ENCODE data around the gene ANKRD16. TPM values are rescaled to one million over a fixed set of nuclear protein-coding genes. Genes with fewer than 3 reads are reported as not detected.

The ANKRD16 gene
- total RNA-seq, 4 donors from 2014 or later: 8.5 to 21.7 (median 17.8) TPM

DNA sequence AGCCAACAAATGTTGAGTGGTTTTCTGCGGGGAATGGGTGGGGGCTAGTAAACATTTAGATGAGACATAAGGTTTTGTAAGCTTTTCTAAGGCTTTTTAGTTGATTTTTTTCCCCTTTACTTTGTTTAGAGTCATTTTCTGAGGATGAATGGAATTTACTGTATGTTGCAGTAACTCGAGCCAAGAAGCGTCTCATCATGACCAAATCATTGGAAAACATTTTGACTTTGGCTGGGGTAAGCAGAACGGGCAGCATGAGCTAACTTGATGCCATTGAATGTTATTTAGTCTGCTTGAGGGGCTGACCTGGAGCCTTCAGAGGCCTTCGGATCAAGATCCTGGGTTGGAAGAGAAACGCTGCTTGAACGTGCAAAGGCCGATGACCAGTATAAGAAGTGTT, 37.6 kb upstream of the ANKRD16 start:
- H3K4me3 ChIP-seq: no peak overlapping the region
- H3K27me3 ChIP-seq: no peaks in the 10 kb centered on the region
- H3K9me3 ChIP-seq: no peaks in the 10 kb centered on the region
- WGBS, 2 donors (ENCODE audit: low coverage in 1 of 2): 68 to 78% methylated on average over 3 to 8 of the region's 8 CpGs
- H3K27ac ChIP-seq: no peak overlapping the region
- H3K36me3 ChIP-seq: peaks cover 2 to 74% (median 37%) of the 10 kb centered on the region in 4 donors
- no peak for DNase-seq
- no peaks in the 10 kb centered on the region for H3K4me1 ChIP-seq
- TF ChIP-seq, protein P1, sequence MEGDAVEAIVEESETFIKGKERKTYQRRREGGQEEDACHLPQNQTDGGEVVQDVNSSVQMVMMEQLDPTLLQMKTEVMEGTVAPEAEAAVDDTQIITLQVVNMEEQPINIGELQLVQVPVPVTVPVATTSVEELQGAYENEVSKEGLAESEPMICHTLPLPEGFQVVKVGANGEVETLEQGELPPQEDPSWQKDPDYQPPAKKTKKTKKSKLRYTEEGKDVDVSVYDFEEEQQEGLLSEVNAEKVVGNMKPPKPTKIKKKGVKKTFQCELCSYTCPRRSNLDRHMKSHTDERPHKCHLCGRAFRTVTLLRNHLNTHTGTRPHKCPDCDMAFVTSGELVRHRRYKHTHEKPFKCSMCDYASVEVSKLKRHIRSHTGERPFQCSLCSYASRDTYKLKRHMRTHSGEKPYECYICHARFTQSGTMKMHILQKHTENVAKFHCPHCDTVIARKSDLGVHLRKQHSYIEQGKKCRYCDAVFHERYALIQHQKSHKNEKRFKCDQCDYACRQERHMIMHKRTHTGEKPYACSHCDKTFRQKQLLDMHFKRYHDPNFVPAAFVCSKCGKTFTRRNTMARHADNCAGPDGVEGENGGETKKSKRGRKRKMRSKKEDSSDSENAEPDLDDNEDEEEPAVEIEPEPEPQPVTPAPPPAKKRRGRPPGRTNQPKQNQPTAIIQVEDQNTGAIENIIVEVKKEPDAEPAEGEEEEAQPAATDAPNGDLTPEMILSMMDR (IDR thresholded peaks at IDR 0.05): no peak
- TF ChIP-seq EP300 (IDR thresholded peaks at IDR 0.05; ENCODE audit: low read depth) (no peak), POLR2A (IDR thresholded peaks at IDR 0.05) (no peak), POLR2AphosphoS5 (IDR thresholded peaks at IDR 0.05) (no peak)
- in situ Hi-C loops (cut with MboI; ENCODE audit: low pct_ligation_motif_present in 1 of 4, low pct_unique_long_range_greater_than_20kb in 1 of 4, low sequenced_read_pairs in 3 of 4): no loop called here
- intact Hi-C loops (cut with DNase I; ENCODE audit: low total_unique reads): no loop called here

DNA sequence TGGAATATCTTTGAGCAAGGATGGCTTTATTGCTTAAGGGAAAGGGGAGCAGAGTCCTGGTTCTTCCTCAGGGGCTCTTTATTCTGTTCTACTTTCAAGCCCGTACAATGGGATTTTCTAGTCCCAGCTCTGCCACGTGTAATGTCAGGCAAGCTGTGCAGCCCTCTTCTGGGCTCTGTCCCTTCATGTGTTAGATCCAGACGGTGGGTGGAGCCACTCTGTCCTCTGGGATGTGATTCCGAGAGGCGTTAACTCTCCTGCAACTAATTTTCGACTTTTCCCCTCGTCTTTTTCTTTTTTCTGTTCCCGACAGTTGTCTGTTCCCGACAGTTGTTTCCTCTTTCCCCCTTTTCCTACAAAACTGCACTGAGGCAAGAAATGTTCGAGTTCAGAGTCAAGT, 35.2 kb upstream of the ANKRD16 start:
- intact Hi-C loops (cut with DNase I; ENCODE audit: low total_unique reads) (no loop called here), in situ Hi-C loops (cut with MboI; ENCODE audit: low pct_ligation_motif_present in 1 of 4, low pct_unique_long_range_greater_than_20kb in 1 of 4, low sequenced_read_pairs in 3 of 4) (no loop called here)
- 87 to 88% methylated on average over 9 to 10 of the region's 10 CpGs for WGBS, 2 donors (ENCODE audit: low coverage in 1 of 2)
- H3K4me1 ChIP-seq: no peaks in the 10 kb centered on the region
- no peak for DNase-seq
- TF ChIP-seq, protein P1 (IDR thresholded peaks at IDR 0.05): no peak
- TF ChIP-seq POLR2A (IDR thresholded peaks at IDR 0.05) (no peak), POLR2AphosphoS5 (IDR thresholded peaks at IDR 0.05) (no peak), EP300 (IDR thresholded peaks at IDR 0.05; ENCODE audit: low read depth) (no peak)
- H3K9me3 ChIP-seq: no peaks in the 10 kb centered on the region
- H3K27me3 ChIP-seq: no peaks in the 10 kb centered on the region
- peaks cover 2 to 90% (median 43%) of the 10 kb centered on the region in 4 donors for H3K36me3 ChIP-seq
- H3K27ac ChIP-seq: no peak overlapping the region
- no peak overlapping the region for H3K4me3 ChIP-seq

DNA sequence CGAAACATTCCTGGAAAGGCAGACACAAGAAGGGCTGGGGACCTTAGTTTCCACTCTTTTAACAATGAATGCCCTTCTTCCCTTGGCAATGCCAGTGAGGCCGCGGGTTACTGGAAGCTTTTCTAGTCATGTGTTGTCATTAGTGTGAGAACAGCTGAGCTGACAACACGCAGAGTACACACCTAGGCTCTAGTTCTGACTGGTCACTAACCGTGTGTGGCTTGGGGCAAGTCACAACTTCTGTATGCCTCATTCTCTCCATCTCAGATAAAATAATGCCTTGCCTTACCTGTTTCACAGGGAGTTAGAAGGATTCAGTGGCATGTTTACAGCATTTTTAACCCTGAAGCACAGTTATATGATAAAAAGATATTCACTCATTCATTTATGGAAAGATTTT, 32.1 kb upstream of the ANKRD16 start:
- intact Hi-C loops (cut with DNase I; ENCODE audit: low total_unique reads) (no loop called here), in situ Hi-C loops (cut with MboI; ENCODE audit: low pct_ligation_motif_present in 1 of 4, low pct_unique_long_range_greater_than_20kb in 1 of 4, low sequenced_read_pairs in 3 of 4) (no loop called here)
- Histone ChIP-seq H3K9me3 (no peaks in the 10 kb centered on the region), H3K27me3 (no peaks in the 10 kb centered on the region), H3K4me1 (no peaks in the 10 kb centered on the region), H3K4me3 (no peak overlapping the region), H3K36me3 (peaks cover 0 to 94% (median 46%) of the 10 kb centered on the region in 4 donors), H3K27ac (no peak overlapping the region)
- 90% methylated on average over 5 of the region's 5 CpGs; no CpG with 5 or more reads in 1 of the 2 donors for WGBS, 2 donors (ENCODE audit: low coverage in 1 of 2)
- no peak for TF ChIP-seq EP300 (IDR thresholded peaks at IDR 0.05; ENCODE audit: low read depth)
- TF ChIP-seq, protein P1 (IDR thresholded peaks at IDR 0.05): no peak
- no peak for DNase-seq

DNA sequence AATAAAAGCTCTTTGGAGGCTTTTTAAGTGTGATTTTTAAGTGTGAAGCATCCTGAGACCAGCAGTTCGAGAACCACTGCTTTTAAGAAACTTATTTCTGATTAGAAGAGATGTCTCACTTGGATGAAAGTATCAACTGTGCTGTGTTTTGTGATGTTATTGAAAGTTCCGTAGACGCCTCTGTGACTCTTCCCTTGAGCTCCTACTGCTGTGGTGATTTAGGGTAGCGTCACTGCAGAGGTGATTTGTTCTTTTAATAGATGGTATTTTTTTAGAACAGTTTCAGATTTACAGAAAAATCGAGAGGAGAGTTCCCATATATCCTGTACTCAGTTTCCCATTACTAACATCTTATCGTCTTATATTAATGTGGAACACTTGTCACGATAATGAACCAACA, 29.9 kb upstream of the ANKRD16 start:
- Histone ChIP-seq H3K9me3 (no peaks in the 10 kb centered on the region), H3K4me1 (no peaks in the 10 kb centered on the region), H3K27me3 (no peaks in the 10 kb centered on the region), H3K4me3 (no peak overlapping the region), H3K27ac (no peak overlapping the region), H3K36me3 (peaks cover 0 to 94% (median 47%) of the 10 kb centered on the region in 4 donors)
- intact Hi-C loops (cut with DNase I; ENCODE audit: low total_unique reads): no loop called here
- in situ Hi-C loops (cut with MboI; ENCODE audit: low pct_ligation_motif_present in 1 of 4, low pct_unique_long_range_greater_than_20kb in 1 of 4, low sequenced_read_pairs in 3 of 4): no loop called here
- whole genome bisulfite sequencing, 2 donors (ENCODE audit: low coverage in 1 of 2): 85 to 91% methylated on average over 6 to 7 of the region's 7 CpGs
- TF ChIP-seq POLR2A (IDR thresholded peaks at IDR 0.05): no peak
- no peak for TF ChIP-seq EP300 (IDR thresholded peaks at IDR 0.05; ENCODE audit: low read depth)
- TF ChIP-seq, protein P1 (IDR thresholded peaks at IDR 0.05): no peak
- TF ChIP-seq POLR2AphosphoS5 (IDR thresholded peaks at IDR 0.05): no peak
- DNase-seq: no peak
